Left forelimb (tissue), 1 donor: ENCODE measurements around the gene GPRC5C.
"Not testable (repeated sequence)": the region's sequence is repeated elsewhere in the genome, so short reads cannot be mapped to it uniquely, and the experiment has no call there.

Source experiments
- DNase-seq: peaks from one replicate; pipeline ENCODE4 v3.0.0-alpha.2; 2018; ENCODE audit warnings: low spot score

GPRC5C gene

DNA sequence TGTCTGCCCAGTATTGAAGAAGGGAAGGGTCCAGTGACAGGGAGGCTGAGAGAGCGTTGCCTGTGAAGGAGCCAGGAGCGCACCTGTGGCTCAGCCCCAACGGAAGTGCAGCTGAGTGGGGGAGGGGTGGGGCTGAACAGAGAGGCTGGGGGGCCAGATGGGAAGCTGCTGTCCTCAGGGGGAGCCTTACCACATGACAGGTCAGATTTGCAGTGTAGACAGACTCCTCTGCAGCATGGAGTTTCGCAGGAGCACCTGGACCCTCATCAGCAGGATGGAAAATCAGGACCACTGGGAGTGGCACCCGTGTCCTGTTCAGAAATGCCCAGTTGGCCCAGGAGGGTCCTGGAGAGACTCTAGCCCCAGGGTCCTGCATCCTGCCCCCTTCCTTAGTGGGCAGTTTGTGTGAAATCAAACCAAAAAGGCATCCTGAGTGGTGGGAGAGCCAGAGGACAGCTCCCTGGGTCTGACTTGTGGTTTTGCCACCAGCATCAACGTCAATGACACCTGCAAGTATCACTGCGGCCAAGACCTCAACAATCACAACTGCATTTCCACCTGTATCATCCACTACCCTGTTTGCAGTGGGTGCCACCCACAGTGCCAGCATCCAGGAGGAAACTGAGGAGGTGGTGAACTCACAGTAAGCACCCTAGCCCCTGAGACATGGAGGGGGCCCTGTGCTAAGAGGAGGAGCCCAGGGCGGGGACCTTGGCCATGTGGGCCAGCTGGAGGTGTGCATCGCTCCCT, 42.3 kb downstream of the GPRC5C start:
- DNase-seq, result no peak

DNA sequence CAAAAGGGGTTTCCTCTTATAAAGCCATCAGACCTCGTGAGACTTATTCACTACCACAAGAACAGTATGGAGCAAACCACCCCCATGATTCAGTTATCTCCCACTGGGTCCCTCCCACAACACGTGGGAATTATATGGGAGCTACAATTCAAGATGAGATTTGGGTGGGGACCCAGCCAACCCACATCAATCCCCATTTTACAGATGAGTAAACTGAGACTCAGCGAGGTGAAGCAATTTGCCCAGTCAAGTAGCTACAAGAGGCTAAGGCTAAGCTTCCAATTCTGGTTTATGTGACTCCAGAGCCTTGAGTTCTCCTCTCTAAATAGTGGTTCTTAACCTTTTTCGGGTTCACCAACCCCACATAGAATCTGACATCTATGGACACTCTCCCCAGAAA, 43.3 kb downstream of the GPRC5C start:
- DNase-seq, result no peak

GRCh38 chr17:74477411-74477810, 45.5 kb downstream of the GPRC5C start:
- DNase-seq, result no peak

GRCh38 chr17:74478420-74479100, 46.7 kb downstream of the GPRC5C start:
- DNase-seq, result no peak

GRCh38 chr17:74480290-74480689, 48.4 kb downstream of the GPRC5C start:
- DNase-seq, result no peak

GRCh38 chr17:74481621-74482020, 49.7 kb downstream of the GPRC5C start:
- DNase-seq, result no peak

- DNase-seq, result no peak
Measured at GRCh38 chr17:74484066-74484465, 52.2 kb downstream of the GPRC5C start.

GRCh38 chr17:74485022-74485743, 53.3 kb downstream of the GPRC5C start:
- DNase-seq, result no peak

DNA sequence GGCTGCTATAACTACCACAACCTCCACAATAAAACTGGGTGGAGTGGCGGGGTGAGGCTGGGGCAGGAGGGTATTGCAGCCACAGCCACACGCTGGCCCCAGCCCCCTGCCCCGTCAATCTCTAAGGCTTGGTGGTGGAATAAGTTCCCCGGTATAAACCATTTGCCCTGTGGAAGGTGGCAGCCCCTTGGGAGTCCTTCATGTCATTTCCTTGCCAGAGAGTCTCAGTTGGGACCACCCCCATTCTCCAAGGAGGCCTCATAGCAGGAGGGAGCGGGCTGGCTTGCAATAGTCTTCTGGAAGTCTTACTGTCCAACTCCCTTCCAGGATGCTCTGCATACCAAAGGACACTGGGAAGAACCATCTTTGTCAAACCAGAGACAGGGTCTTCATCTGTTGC, 54.0 kb downstream of the GPRC5C start:
- DNase-seq, result no peak

DNA sequence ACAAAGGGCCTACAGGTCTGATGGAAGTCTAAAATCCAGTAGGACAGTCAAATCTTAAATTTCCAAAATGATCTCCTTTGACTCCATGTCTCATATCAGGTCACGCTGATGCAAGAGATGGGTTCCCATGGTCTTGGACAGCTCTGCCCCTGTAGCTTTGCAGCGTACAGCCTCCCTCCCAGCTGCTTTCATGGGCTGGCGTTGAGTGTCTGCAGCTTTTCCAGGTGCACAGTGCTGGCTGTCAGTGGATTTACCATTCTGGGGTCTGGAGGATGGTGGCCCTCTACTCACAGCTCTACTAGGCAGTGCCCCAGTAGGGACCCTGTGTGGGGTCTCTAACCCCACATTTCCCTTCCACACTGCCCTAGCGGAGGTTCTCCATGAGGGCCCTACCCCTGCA, 56.4 kb downstream of the GPRC5C start:
- DNase-seq, result not testable (repeated sequence)

GRCh38 chr17:74490716-74491115, 58.8 kb downstream of the GPRC5C start:
- DNase-seq, result no peak

DNA sequence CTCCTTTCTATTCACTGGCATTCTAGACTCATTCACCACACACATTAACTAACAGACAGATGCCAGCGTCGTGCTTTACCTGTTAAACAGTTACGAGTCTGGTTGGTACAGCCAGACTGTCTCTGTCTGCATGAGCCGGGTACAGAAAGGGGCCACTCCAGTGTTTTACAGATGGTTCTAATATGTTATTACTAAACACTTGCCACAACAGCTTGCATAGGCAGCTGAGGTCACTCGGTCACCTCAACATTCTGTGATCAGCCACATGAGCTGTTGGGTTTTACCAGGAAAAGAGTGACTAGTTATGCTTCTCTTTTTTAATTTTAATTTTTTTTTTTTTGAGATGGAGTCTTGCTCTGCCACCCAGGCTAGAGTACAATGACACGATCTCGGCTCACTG, 59.7 kb downstream of the GPRC5C start:
- DNase-seq, result no peak

- DNase-seq, result no peak
Measured at GRCh38 chr17:74493331-74493833, 61.5 kb downstream of the GPRC5C start.
